HG03342 (cell line): ENCODE data around the gene PYM1.

ENCODE experiments used
- ATAC-seq: cut with Tn5 transposase; IDR thresholded peaks from one replicate; pipeline ENCODE4 v1.9.1; 2021; ENCODE audit warnings: mild to moderate bottlenecking, moderate library complexity; ENCODE audit not compliant: unreplicated experiment

The PYM1 gene

GRCh38 chr12:55927588-55928502 lies at the start of gene PYM1:
Gene PYM1, minus strand, starts transcription at chr12:55927894. Its CDS starts 133 bp downstream, at chr12:55927761.
- peak; percentile 21 for ATAC-seq

GRCh38 chr12:55974308-55974730 lies 46.6 kb upstream of the PYM1 start:
- ATAC-seq, result peak; percentile 4

GRCh38 chr12:55973599-55974307 lies 46.1 kb upstream of the PYM1 start, which contains the start of gene RAB5B:
Gene RAB5B, plus strand, starts transcription at chr12:55974078. Its CDS starts 12,883 bp downstream, at chr12:55986961.
- peak; percentile 91 for ATAC-seq

- ATAC-seq, result no peak
Measured at GRCh38 chr12:55972911-55973598, 45.4 kb upstream of the PYM1 start.

GRCh38 chr12:55972456-55972855 lies 44.8 kb upstream of the PYM1 start:
- no peak for ATAC-seq

GRCh38 chr12:55972042-55972441 lies 44.3 kb upstream of the PYM1 start:
- ATAC-seq, result no peak

- ATAC-seq, result no peak
Measured at GRCh38 chr12:55970775-55971174, 43.1 kb upstream of the PYM1 start.

GRCh38 chr12:55969356-55969755 lies 41.7 kb upstream of the PYM1 start:
- no peak for ATAC-seq

GRCh38 chr12:55966408-55967281 lies 39.0 kb upstream of the PYM1 start, which contains the start of gene CDK2:
Gene CDK2, plus strand, starts transcription at chr12:55966830. Its CDS starts 179 bp downstream, at chr12:55967009.
- ATAC-seq, result peak; percentile 95

GRCh38 chr12:55965941-55966407 lies 38.3 kb upstream of the PYM1 start, which contains the start of gene PMEL:
Gene PMEL, minus strand, starts transcription at chr12:55966042. Its CDS starts 31 bp downstream, at chr12:55966011.
- ATAC-seq, result no peak

GRCh38 chr12:55965240-55965639 lies 37.5 kb upstream of the PYM1 start:
- ATAC-seq, result no peak

- no peak for ATAC-seq
Measured at GRCh38 chr12:55963760-55964159, 36.1 kb upstream of the PYM1 start.

- no peak for ATAC-seq
Measured at GRCh38 chr12:55957106-55957859, 29.6 kb upstream of the PYM1 start.

GRCh38 chr12:55955800-55956508 lies 28.3 kb upstream of the PYM1 start:
- ATAC-seq, result no peak

GRCh38 chr12:55955344-55955743 lies 27.6 kb upstream of the PYM1 start:
- no peak for ATAC-seq

GRCh38 chr12:55946553-55946952 lies 18.9 kb upstream of the PYM1 start:
- ATAC-seq, result no peak

GRCh38 chr12:55942577-55943136 lies 15.0 kb upstream of the PYM1 start:
- ATAC-seq, result no peak

GRCh38 chr12:55942055-55942454 lies 14.4 kb upstream of the PYM1 start:
- ATAC-seq, result no peak
